GM12864 (cell line): Measurements from ENCODE around the gene HNF1A.

Experiments
- DNase-seq: peaks from one replicate; pipeline ENCODE4 v3.0.0-alpha.2; 2011; ENCODE audit warnings: low read depth
- H3K4me3 ChIP-seq: 2 replicates; pipeline ENCODE4 v1.5.1; 2011; ENCODE audit warnings: mild to moderate bottlenecking, low read depth, low read length, control low read depth
- CTCF ChIP-seq: IDR thresholded peaks from 2 replicates; pipeline ENCODE4 v1.5.1; 2011; ENCODE audit warnings: low read depth, mild to moderate bottlenecking, moderate library complexity, low read length, control low read depth, inconsistent platforms; ENCODE audit errors: missing control alignments

Gene HNF1A

GRCh38 chr12:120996133-120996746, 17.9 kb downstream of the HNF1A start:
- H3K4me3 ChIP-seq: no peak overlapping the region
- no peak for TF ChIP-seq CTCF
- DNase-seq: no peak

GRCh38 chr12:120997448-120997847, 19.1 kb downstream of the HNF1A start:
- no peak overlapping the region for H3K4me3 ChIP-seq
- DNase-seq: no peak
- TF ChIP-seq CTCF: no peak

- no peak overlapping the region for H3K4me3 ChIP-seq
- DNase-seq: no peak
- TF ChIP-seq CTCF: no peak
Observed at GRCh38 chr12:120998435-120998834, 20.1 kb downstream of the HNF1A start.

GRCh38 chr12:120999191-121000120, 21.1 kb downstream of the HNF1A start:
- DNase-seq: no peak
- TF ChIP-seq CTCF: no peak
- no peak overlapping the region for H3K4me3 ChIP-seq

- no peak for TF ChIP-seq CTCF
- no peak overlapping the region for H3K4me3 ChIP-seq
- DNase-seq: no peak
Observed at GRCh38 chr12:121000530-121000929, 22.2 kb downstream of the HNF1A start.

GRCh38 chr12:121001060-121001459, 22.7 kb downstream of the HNF1A start:
- DNase-seq: no peak
- TF ChIP-seq CTCF: no peak
- H3K4me3 ChIP-seq: no peak overlapping the region
